Measurements from ENCODE around the gene BRCA1. TPM values are rescaled to one million over a fixed set of nuclear protein-coding genes. Genes with fewer than 3 reads are reported as not detected.
"Not testable (repeated sequence)": the region's sequence is repeated elsewhere in the genome, so short reads cannot be mapped to it uniquely, and the experiment has no call there.

Gene BRCA1
- polyA plus RNA-seq, 3 donors = 0.87 to 2.6 (median 1.9) TPM

- H3K9me3 ChIP-seq (replicated peaks in 1 of 2; ENCODE audit: control insufficient read depth in 1 of 2, insufficient read depth in 1 of 2, low read length in 2 of 2) = no peaks in the 10 kb centered on the region
- peaks cover 7 to 63% of the 10 kb centered on the region in 2 donors for H3K36me3 ChIP-seq (replicated peaks in 1 of 2; ENCODE audit: control insufficient read depth in 1 of 2, insufficient read depth in 2 of 2, low read length in 2 of 2)
- H3K4me1 ChIP-seq (ENCODE audit: control insufficient read depth in 1 of 2, insufficient read depth in 2 of 2, low read length in 2 of 2) = no peaks in the 10 kb centered on the region
- 96% methylated on average over 6 of the region's 10 CpGs for WGBS (ENCODE audit: insufficient coverage)
- Mint-ChIP-seq H3K27ac (peak overlapping the region in 1 of 7 donors; percentile 26), H3K27me3 (ENCODE audit: low read depth in 3 of 3) (no peaks in the 10 kb centered on the region), H3K36me3 (peaks cover 33 to 71% of the 10 kb centered on the region in 2 donors), H3K4me3 (no peak overlapping the region), H3K9me3 (no peaks in the 10 kb centered on the region), H3K4me1 (no peaks in the 10 kb centered on the region)
- H3K27me3 ChIP-seq (ENCODE audit: control insufficient read depth in 2 of 2, insufficient read depth in 2 of 2, low read length in 2 of 2) = no peaks in the 10 kb centered on the region
- TF ChIP-seq, protein P1, sequence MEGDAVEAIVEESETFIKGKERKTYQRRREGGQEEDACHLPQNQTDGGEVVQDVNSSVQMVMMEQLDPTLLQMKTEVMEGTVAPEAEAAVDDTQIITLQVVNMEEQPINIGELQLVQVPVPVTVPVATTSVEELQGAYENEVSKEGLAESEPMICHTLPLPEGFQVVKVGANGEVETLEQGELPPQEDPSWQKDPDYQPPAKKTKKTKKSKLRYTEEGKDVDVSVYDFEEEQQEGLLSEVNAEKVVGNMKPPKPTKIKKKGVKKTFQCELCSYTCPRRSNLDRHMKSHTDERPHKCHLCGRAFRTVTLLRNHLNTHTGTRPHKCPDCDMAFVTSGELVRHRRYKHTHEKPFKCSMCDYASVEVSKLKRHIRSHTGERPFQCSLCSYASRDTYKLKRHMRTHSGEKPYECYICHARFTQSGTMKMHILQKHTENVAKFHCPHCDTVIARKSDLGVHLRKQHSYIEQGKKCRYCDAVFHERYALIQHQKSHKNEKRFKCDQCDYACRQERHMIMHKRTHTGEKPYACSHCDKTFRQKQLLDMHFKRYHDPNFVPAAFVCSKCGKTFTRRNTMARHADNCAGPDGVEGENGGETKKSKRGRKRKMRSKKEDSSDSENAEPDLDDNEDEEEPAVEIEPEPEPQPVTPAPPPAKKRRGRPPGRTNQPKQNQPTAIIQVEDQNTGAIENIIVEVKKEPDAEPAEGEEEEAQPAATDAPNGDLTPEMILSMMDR (IDR thresholded peaks at IDR 0.05) = no peak
- H3K4me3 ChIP-seq (replicated peaks in 1 of 3; ENCODE audit: low read depth in 2 of 3, low read length in 3 of 3) = no peak overlapping the region
- DNase-seq = no peak
- H3K9ac ChIP-seq (ENCODE audit: insufficient read depth, low read length, poor library complexity, severe bottlenecking) = no peak overlapping the region
- H3K79me2 ChIP-seq (ENCODE audit: insufficient read depth, low read length) = no peaks in the 10 kb centered on the region
- intact Hi-C loops (cut with micrococcal nuclease) = no loop called here
- no peak overlapping the region for H3K4me2 ChIP-seq (replicated peaks; ENCODE audit: extremely low read depth, low read length, poor library complexity, severe bottlenecking)
- no peaks in the 10 kb centered on the region for H4K20me1 ChIP-seq (ENCODE audit: insufficient read depth, low read length)
- no peak overlapping the region for H3K27ac ChIP-seq (ENCODE audit: low read depth in 1 of 2, low read length in 2 of 2)
- H2AFZ ChIP-seq (ENCODE audit: insufficient read depth, low read depth, low read length, poor library complexity, severe bottlenecking) = no peak overlapping the region
Observed at GRCh38 chr17:43062984-43063638, 62.1 kb downstream of the BRCA1 start.

DNA sequence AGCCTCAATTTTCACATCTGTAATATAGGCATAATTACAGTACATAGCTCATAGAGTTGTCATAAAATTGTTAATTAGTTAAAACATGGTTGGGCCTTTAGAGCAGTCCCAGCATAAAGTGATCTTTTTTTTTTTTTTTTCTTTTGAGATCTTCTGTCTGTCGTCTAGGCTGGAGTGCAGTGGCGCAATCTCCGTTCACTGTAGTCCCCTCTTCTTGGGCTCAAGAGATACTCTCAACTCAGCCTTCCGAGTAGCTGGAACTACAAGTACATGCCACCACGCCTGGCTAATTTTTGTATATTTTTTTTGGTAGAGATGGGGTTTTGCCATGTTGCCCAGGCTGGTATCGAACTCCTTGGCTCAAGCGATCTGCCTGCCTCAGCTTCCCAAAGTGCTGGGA, 69.1 kb downstream of the BRCA1 start:
- no peaks in the 10 kb centered on the region for H3K79me2 ChIP-seq (ENCODE audit: insufficient read depth, low read length)
- H3K9me3 ChIP-seq (replicated peaks in 1 of 2; ENCODE audit: control insufficient read depth in 1 of 2, insufficient read depth in 1 of 2, low read length in 2 of 2) = no peaks in the 10 kb centered on the region
- H3K27ac ChIP-seq (ENCODE audit: low read depth in 1 of 2, low read length in 2 of 2) = no peak overlapping the region
- H3K36me3 ChIP-seq (replicated peaks in 1 of 2; ENCODE audit: control insufficient read depth in 1 of 2, insufficient read depth in 2 of 2, low read length in 2 of 2) = peaks cover 20 to 63% of the 10 kb centered on the region in 2 donors
- H3K4me2 ChIP-seq (replicated peaks; ENCODE audit: extremely low read depth, low read length, poor library complexity, severe bottlenecking) = no peak overlapping the region
- intact Hi-C loops (cut with micrococcal nuclease) = no loop called here
- H3K27me3 ChIP-seq (ENCODE audit: control insufficient read depth in 2 of 2, insufficient read depth in 2 of 2, low read length in 2 of 2) = no peaks in the 10 kb centered on the region
- H4K20me1 ChIP-seq (ENCODE audit: insufficient read depth, low read length) = no peaks in the 10 kb centered on the region
- no peak overlapping the region for H2AFZ ChIP-seq (ENCODE audit: insufficient read depth, low read depth, low read length, poor library complexity, severe bottlenecking)
- no peaks in the 10 kb centered on the region for H3K9me3 Mint-ChIP-seq
- no peak for DNase-seq
- H3K36me3 Mint-ChIP-seq = peaks cover 25 to 76% of the 10 kb centered on the region in 2 donors
- no peak overlapping the region for H3K27ac Mint-ChIP-seq
- WGBS (ENCODE audit: insufficient coverage) = 100% methylated on average over 3 of the region's 7 CpGs
- TF ChIP-seq, protein P1 (IDR thresholded peaks at IDR 0.05) = no peak
- no peak overlapping the region for H3K4me3 Mint-ChIP-seq
- H3K4me1 Mint-ChIP-seq = no peaks in the 10 kb centered on the region
- H3K4me1 ChIP-seq (ENCODE audit: control insufficient read depth in 1 of 2, insufficient read depth in 2 of 2, low read length in 2 of 2) = no peaks in the 10 kb centered on the region
- H3K9ac ChIP-seq (ENCODE audit: insufficient read depth, low read length, poor library complexity, severe bottlenecking) = no peak overlapping the region
- H3K27me3 Mint-ChIP-seq (ENCODE audit: low read depth in 3 of 3) = no peaks in the 10 kb centered on the region
- no peak overlapping the region for H3K4me3 ChIP-seq (replicated peaks in 1 of 3; ENCODE audit: low read depth in 2 of 3, low read length in 3 of 3)

- H3K4me1 Mint-ChIP-seq; H3K9me3 ChIP-seq (replicated peaks in 1 of 2; ENCODE audit: control insufficient read depth in 1 of 2, insufficient read depth in 1 of 2, low read length in 2 of 2); H3K27me3 Mint-ChIP-seq (ENCODE audit: low read depth in 3 of 3); H3K4me1 ChIP-seq (ENCODE audit: control insufficient read depth in 1 of 2, insufficient read depth in 2 of 2, low read length in 2 of 2); H3K4me2 ChIP-seq (replicated peaks; ENCODE audit: extremely low read depth, low read length, poor library complexity, severe bottlenecking); H3K4me3 Mint-ChIP-seq; H3K9ac ChIP-seq (ENCODE audit: insufficient read depth, low read length, poor library complexity, severe bottlenecking); H3K79me2 ChIP-seq (ENCODE audit: insufficient read depth, low read length); H3K27me3 ChIP-seq (ENCODE audit: control insufficient read depth in 2 of 2, insufficient read depth in 2 of 2, low read length in 2 of 2); H3K27ac ChIP-seq (ENCODE audit: low read depth in 1 of 2, low read length in 2 of 2); DNase-seq; intact Hi-C loops (cut with micrococcal nuclease); H4K20me1 ChIP-seq (ENCODE audit: insufficient read depth, low read length); H3K9me3 Mint-ChIP-seq; H3K4me3 ChIP-seq (replicated peaks in 1 of 3; ENCODE audit: low read depth in 2 of 3, low read length in 3 of 3); H2AFZ ChIP-seq (ENCODE audit: insufficient read depth, low read depth, low read length, poor library complexity, severe bottlenecking): not testable (repeated sequence)
- Mint-ChIP-seq H3K36me3 (peaks cover 41 to 82% of the 10 kb centered on the region in 2 donors), H3K27ac (peak overlapping the region in 1 of 7 donors; percentile 27)
- WGBS (ENCODE audit: insufficient coverage) = 100% methylated on average over 1 of the region's 7 CpGs
- peaks cover 23 to 81% of the 10 kb centered on the region in 2 donors for H3K36me3 ChIP-seq (replicated peaks in 1 of 2; ENCODE audit: control insufficient read depth in 1 of 2, insufficient read depth in 2 of 2, low read length in 2 of 2)
Observed at GRCh38 chr17:43053008-43053407, 72.2 kb downstream of the BRCA1 start.
